ENCODE results near the gene FOXF1.

- TF ChIP-seq SP1 (IDR thresholded peaks at IDR 0.05) (no peak), FOXK2 (IDR thresholded peaks at IDR 0.05) (no peak), ARNT (IDR thresholded peaks at IDR 0.05) (no peak), ZNF384 (IDR thresholded peaks at IDR 0.05) (no peak), FOXM1 (IDR thresholded peaks at IDR 0.05; ENCODE audit: borderline replicate concordance) (no peak), BHLHE40 (IDR thresholded peaks at IDR 0.05; ENCODE audit: borderline replicate concordance) (no peak), L3MBTL2 (conservative IDR thresholded peaks at IDR 0.05) (no peak), SUZ12 (IDR thresholded peaks at IDR 0.05) (no peak), HDGF (IDR thresholded peaks at IDR 0.05; ENCODE audit: borderline replicate concordance) (no peak), ELF4 (IDR thresholded peaks at IDR 0.05) (no peak), CTBP1 (IDR thresholded peaks at IDR 0.05; ENCODE audit: borderline replicate concordance) (no peak)
These were observed 49.3 kb upstream of the FOXF1 start for GRCh38 chr16:86461037-86461436.

Data from HEK293T (cell line).